RCC 7860 (cell line): ENCODE measurements around the gene SLC22A1.
"Not testable (repeated sequence)": the region's sequence is repeated elsewhere in the genome, so short reads cannot be mapped to it uniquely, and the experiment has no call there.

ENCODE experiments used
- DNase-seq: peaks from one replicate; pipeline ENCODE4 v3.0.0-alpha.2; 2015; ENCODE audit warnings: low spot score
- FAIRE-seq: peaks from 2 replicates; lab custom pipeline; 2012; peaks lifted over from hg19 to GRCh38; lab: Jason Lieb, UNC

Gene SLC22A1

GRCh38 chr6:160093061-160093460, 28.6 kb upstream of the SLC22A1 start:
- FAIRE-seq: no peak
- DNase-seq: no peak

GRCh38 chr6:160093946-160094345, 27.7 kb upstream of the SLC22A1 start:
- no peak for DNase-seq
- no peak for FAIRE-seq

GRCh38 chr6:160095146-160095845, 26.3 kb upstream of the SLC22A1 start:
- no peak for FAIRE-seq
- no peak for DNase-seq

GRCh38 chr6:160101277-160102205, 20.1 kb upstream of the SLC22A1 start:
- DNase-seq (no peak), FAIRE-seq (no peak)

- FAIRE-seq: no peak
Observed at GRCh38 chr6:160102399-160102798, 19.2 kb upstream of the SLC22A1 start.

GRCh38 chr6:160102956-160103824, 18.4 kb upstream of the SLC22A1 start:
- no peak for DNase-seq
- no peak for FAIRE-seq

More at GRCh38 chr6:160102399-160102798, 19.2 kb upstream of the SLC22A1 start:
- no peak for DNase-seq

GRCh38 chr6:160103825-160104100, 17.9 kb upstream of the SLC22A1 start:
- no peak for DNase-seq
- FAIRE-seq: no peak

GRCh38 chr6:160104821-160105517, 16.6 kb upstream of the SLC22A1 start:
- FAIRE-seq (no peak), DNase-seq (no peak)

GRCh38 chr6:160106010-160106409, 15.6 kb upstream of the SLC22A1 start:
- DNase-seq (no peak), FAIRE-seq (no peak)

- no peak for FAIRE-seq
- no peak for DNase-seq
Observed at GRCh38 chr6:160106701-160107100, 14.9 kb upstream of the SLC22A1 start.

- FAIRE-seq: no peak
- DNase-seq: no peak
Observed at GRCh38 chr6:160108077-160108476, 13.5 kb upstream of the SLC22A1 start.

- no peak for FAIRE-seq
- DNase-seq: no peak
Observed at GRCh38 chr6:160110586-160111123, 11.0 kb upstream of the SLC22A1 start.

- no peak for FAIRE-seq
- no peak for DNase-seq
Observed at GRCh38 chr6:160111806-160112205, 9.8 kb upstream of the SLC22A1 start.

GRCh38 chr6:160112628-160113299, 8.9 kb upstream of the SLC22A1 start:
- DNase-seq: no peak
- no peak for FAIRE-seq

- FAIRE-seq, DNase-seq: not testable (repeated sequence)
Observed at GRCh38 chr6:160114536-160114935, 7.1 kb upstream of the SLC22A1 start.

GRCh38 chr6:160115421-160115820, 6.2 kb upstream of the SLC22A1 start:
- FAIRE-seq (no peak), DNase-seq (no peak)

GRCh38 chr6:160116411-160116810, 5.2 kb upstream of the SLC22A1 start:
- DNase-seq (no peak), FAIRE-seq (no peak)

- DNase-seq: no peak
- no peak for FAIRE-seq
Observed at GRCh38 chr6:160117137-160117536, 4.5 kb upstream of the SLC22A1 start.

GRCh38 chr6:160118620-160119229, 2.9 kb upstream of the SLC22A1 start:
- FAIRE-seq (no peak), DNase-seq (no peak)
